GM21515 (cell line): ENCODE data around the gene APCDD1L.
"Not testable (repeated sequence)": the region's sequence is repeated elsewhere in the genome, so short reads cannot be mapped to it uniquely, and the experiment has no call there.

Source experiments
- ATAC-seq: cut with Tn5 transposase; IDR thresholded peaks from one replicate; pipeline ENCODE4 v1.9.1; 2021; ENCODE audit not compliant: unreplicated experiment

APCDD1L gene

GRCh38 chr20:58545565-58546415, 30.6 kb upstream of the APCDD1L start:
- no peak for ATAC-seq

DNA sequence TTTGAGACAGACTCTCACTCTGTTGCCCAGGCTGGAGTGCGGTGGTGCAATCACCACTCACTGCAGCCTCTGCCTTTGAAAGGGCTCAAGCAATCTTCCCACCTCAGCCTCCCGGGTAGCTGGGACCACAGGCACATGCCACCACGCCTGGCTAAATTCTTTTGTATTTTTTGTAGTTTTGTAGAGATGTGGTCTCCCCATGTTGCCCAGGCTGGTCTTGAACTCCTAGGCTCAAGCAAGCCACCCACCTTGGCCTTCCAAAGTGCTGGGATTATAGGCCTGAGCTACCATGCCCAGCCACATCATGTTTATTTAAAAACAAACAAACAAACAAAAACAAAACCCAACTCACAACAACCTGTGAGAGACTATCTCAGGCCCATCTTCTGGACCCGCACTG, 29.7 kb upstream of the APCDD1L start:
- no peak for ATAC-seq

- ATAC-seq = no peak
Measured at GRCh38 chr20:58544286-58544685, 29.1 kb upstream of the APCDD1L start.

GRCh38 chr20:58543274-58543673, 28.1 kb upstream of the APCDD1L start:
- no peak for ATAC-seq

- no peak for ATAC-seq
Measured at GRCh38 chr20:58542411-58543095, 27.4 kb upstream of the APCDD1L start.

DNA sequence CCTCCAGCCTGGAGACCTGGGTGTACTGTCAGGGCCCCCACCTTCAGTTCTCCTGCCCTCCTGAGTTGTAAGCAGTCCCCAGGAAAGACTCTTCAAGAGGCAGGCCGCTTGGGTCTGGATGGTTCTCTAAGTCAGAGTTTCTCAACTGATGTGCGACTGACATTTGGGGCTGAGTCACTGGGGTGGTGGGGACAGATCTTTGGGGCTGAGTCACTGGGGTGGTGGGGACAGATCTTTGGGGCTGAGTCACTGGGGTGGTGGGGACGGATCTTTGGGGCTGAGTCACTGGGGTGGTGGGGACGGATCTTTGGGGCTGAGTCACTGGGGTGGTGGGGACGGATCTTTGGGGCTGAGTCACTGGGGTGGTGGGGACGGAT, 26.8 kb upstream of the APCDD1L start:
- ATAC-seq = not testable (repeated sequence)

- no peak for ATAC-seq
Measured at GRCh38 chr20:58538752-58539151, 23.6 kb upstream of the APCDD1L start.

DNA sequence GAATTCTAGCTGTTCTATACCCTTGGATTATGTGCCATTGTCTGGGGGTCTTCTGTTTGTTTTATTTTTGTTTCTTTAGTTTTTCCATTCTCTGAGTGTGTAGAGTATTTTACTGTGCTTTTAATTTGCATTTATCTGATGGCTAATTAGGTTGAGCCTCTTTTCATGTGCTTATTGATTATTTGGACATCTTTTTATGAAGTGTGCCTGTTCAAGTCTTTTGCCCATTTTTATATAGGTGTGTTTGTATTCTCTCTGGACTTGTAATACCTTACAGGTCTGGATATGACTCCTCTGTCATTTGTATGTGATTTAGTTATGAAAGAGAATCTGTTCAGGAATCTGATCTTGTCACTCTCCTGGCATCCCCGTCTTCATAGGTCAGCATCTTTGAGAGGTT, 22.6 kb upstream of the APCDD1L start:
- no peak for ATAC-seq

- ATAC-seq = no peak
Measured at GRCh38 chr20:58536289-58536688, 21.1 kb upstream of the APCDD1L start.

DNA sequence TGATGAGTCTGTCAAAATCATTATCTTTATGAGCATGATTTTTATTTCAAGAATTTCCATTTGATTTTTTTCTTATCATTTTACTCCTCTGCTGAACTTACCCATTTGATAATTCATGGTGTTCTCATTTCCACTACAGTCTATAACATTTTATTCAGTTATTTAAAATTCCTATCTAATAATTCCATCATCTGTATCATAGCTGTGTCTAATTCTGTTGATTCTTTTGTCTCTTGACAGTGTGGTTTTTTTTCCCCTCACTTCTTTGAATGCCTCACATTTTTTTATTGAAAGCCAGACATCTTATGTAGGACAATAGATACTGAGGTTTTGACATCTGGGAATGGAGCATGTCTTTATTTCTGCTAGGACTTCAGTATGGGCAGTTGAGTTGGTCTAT, 16.5 kb upstream of the APCDD1L start:
- no peak for ATAC-seq

DNA sequence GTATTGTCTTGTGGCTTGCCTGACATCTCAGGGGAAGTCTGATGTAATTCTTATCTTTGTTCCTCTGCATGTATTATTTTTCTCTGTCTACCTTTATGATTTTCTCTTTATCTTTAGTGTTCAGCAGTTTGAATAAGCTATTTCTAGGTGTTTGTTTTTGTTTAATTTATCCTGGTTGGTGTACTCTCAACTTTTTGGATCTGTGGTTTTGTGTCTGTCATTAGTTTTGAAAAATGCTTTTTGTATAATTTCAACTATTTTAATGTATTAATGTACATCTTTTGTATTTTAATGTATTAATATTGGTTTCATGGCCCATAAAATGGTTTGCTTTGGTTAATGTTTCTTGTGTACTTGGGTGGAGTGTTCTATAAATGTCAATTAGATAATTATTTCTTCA, 15.9 kb upstream of the APCDD1L start:
- ATAC-seq = no peak

- ATAC-seq = no peak
Measured at GRCh38 chr20:58528412-58528811, 13.2 kb upstream of the APCDD1L start.

DNA sequence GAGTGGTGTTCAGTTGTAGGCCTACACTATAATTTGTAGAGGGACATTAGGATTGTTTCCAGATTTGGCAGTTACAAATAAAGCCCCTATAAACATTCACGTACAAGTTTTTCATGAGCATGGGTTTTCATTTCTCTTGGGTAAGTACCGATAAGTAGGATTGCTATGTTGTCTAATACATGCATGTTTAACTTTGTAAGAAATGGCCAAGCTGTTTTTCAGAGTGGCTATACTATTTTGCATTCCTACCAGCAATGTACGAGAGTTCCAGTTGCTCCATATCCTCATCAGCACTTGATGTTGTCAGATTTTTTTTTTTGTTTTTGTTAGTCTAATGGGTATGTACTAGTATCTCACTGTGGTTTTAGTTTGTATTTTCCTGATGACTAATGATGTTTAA, 11.2 kb upstream of the APCDD1L start:
- no peak for ATAC-seq

DNA sequence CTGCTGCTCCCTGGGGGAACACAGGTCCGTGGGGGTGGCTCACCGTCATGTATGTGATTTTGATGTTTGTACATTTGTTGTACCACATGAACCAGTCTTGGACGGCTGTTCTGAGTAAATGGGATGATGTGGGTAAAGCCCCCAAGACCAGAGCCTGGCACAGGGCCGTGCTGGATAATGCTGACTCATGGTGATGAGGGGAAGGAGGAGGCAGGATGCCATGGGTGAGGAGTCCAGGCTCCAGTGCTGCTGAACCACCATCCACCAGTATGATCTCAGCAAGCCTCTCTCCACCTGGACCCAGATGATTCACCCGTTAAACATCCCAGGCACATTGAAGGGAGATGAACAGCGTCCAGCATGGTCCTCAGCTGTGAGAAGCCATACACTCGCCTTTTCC, 9.6 kb upstream of the APCDD1L start:
- no peak for ATAC-seq

GRCh38 chr20:58523971-58524315, 8.7 kb upstream of the APCDD1L start:
- ATAC-seq = no peak

DNA sequence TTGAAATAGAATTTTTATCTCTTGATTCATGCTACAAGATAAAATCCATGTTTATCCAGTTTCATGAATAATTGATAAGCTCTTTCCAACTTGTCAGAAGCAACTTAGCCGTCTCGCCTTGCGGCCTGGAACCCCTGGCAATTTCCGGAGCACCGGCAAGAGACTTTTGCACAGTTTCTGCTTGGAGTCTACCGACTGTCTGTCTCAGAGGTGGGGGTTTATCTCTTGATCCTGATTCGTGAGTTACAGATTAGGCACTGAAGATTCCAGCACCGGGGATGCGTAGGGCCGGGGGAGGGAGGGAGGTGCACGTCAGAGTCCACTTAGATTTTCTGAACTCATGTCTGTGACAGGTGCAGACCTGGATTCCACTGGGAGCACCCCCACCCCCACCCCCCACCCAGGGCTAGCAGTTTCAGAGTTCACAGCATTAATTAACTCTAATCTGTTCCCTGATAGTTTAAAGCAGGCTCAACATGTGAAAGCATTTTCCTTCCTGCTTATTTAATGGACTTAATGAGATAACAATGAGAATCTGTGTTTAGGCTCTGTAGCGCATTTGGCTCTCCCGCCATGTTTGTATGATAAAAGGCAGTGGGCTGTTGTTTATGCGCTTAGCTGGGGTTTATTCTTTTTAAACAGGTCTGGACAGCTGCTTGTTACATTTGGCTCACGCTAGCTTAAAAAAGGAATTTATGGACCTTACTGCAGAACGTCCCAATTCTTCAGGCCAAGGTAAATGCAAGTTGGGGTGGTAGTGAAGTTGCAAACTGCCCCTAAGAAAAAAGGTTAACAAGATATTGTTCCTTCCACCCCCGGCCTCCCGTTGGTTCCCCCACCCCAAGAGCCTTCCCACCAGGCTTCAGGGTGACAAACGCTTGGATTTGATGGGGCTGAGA, 8.1 kb upstream of the APCDD1L start:
- no peak for ATAC-seq

DNA sequence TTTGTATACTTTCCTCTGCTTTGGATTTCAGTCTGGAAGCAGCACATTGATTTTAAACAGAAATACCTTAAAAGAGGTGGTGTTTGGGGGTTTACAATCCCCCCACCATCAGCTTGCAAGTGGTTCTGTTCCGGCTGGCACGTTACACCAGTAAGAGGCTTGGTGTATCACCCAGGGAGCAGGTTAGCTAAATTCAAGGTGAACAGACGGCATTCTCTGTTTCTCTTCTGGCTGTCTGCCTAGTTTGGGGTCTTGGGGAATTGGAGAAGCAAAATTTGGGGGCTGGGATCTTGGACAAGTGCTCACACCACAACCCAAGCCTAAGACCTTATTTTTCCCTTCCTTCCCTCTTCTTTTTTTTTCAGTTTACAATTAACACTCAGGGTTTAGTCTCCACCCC, 7.5 kb upstream of the APCDD1L start:
- ATAC-seq = no peak

GRCh38 chr20:58521763-58522162, 6.6 kb upstream of the APCDD1L start:
- no peak for ATAC-seq

DNA sequence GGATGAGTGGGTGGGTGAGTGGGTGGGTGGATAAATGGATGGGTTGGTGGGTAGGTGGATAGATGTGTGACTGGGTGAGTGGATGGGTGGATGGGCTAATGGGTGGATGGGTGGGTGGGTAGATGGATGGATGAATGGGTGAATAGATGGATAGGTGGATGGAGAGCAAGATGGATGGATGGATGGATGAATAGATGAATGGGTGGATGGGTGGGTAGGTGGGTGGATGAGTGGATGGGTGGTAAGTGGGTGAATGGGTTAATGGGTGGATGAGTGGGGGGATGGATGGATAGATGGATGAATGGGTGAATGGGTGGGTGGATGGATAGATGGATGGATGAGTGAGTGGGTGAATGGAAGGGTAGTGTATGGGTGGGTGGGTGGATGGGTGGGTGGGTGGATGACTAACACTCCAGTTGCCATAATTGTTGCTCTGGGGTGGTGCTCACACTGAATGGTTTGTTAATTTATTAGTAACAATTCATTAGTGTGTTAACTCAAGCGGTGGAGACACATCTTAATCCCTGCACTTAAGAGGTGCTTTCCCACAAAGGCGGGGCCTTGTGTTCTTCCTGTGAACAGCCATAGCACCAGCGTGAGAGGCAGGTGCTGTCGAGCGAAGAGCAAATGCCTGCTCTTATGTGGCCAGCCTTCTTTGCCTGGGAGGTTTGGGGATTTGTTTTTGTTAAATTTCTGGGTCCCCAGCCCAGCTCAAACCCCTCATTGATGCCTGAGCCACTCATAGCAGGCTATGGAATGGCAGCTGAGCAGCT, 4.9 kb upstream of the APCDD1L start:
- ATAC-seq = no peak

DNA sequence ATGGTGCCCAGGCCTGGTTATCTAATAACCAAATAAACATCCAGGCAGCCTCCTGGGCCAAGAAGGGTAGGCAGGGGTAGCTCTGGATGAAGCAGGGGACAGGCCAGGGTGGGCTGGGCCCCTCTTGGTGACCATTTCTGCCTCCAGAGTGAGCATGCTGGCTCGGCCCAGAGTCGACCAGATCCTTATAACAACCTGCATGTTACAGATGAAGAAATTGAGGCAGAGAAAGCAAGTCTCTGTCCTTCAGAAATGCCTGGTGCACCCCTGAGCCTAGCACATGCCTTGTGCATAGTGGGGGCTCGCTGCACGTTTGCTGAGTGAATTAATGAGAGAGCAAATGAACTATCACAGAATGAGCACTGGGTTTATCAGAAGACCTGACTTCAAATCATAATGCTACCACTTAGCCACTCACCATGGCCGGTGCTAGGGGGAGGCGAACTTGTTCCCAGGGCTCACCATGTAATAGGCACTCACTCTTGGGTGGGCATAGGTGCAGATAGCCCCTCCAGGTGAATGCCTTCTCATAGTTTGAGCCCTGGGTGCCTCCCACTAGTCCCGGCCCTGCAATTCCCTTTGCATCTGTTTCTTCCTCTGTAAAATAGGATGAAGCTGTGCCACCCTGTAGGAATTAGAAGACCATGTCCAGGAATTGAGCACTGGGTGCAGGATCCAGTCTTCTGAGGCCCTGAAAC, 3.8 kb upstream of the APCDD1L start:
- ATAC-seq = no peak
